Left lobe of liver (tissue), 2 donors: Measurements from ENCODE around the gene CELSR1. TPM values are rescaled to one million over a fixed set of nuclear protein-coding genes. Genes with fewer than 3 reads are reported as not detected.

Experiments
- ATAC-seq: fragments of 200-7000 bp; cut with Tn5 transposase; one replicate; pipeline ENCODE4 v1.9.1; 2020; ENCODE audit warnings: mild to moderate bottlenecking, moderate library complexity
- DNase-seq: peaks from one replicate; pipeline ENCODE4 v3.0.0-alpha.2; 2020; ENCODE audit warnings: low spot score
- total RNA-seq: library from RNA; stranded (reverse); gene quantifications from one replicate; pipeline ENCODE4 v1.2.1, GENCODE V29; 2021
- donor health status: DM: no; HTN: no; CAD: no; lungs with moderate emphysema.
- donor health status: DM: no; HTN: yes; CAD: no.

CELSR1 gene
- total RNA-seq, 1 donor from 2014 or later: 8.4 TPM

GRCh38 chr22:46370584-46371291 lies 166.7 kb downstream of the CELSR1 start:
- DNase-seq: no peak
- ATAC-seq: peak; percentile 44

GRCh38 chr22:46369716-46370583 lies 167.5 kb downstream of the CELSR1 start:
- DNase-seq (no peak), ATAC-seq (no peak)

GRCh38 chr22:46368871-46369715 lies 168.3 kb downstream of the CELSR1 start:
- DNase-seq (no peak), ATAC-seq (peak; percentile 47)

- ATAC-seq (no peak), DNase-seq (peak; percentile 44)
These were observed 169.0 kb downstream of the CELSR1 start for GRCh38 chr22:46368422-46368821.

- peak; percentile 77 for ATAC-seq
- DNase-seq: peak; percentile 80
These were observed 169.7 kb downstream of the CELSR1 start for GRCh38 chr22:46367707-46368191.

- DNase-seq: no peak
These were observed 170.4 kb downstream of the CELSR1 start for GRCh38 chr22:46366801-46367706.

GRCh38 chr22:46366327-46366731 lies 171.1 kb downstream of the CELSR1 start:
- no peak for ATAC-seq
- DNase-seq: no peak

More at GRCh38 chr22:46366801-46367706, 170.4 kb downstream of the CELSR1 start:
- no peak for ATAC-seq

- ATAC-seq (no peak), DNase-seq (no peak)
These were observed 172.2 kb downstream of the CELSR1 start for GRCh38 chr22:46365166-46365624.

- DNase-seq (peak; percentile 44), ATAC-seq (no peak)
These were observed 172.9 kb downstream of the CELSR1 start for GRCh38 chr22:46364341-46365165.

- ATAC-seq (no peak), DNase-seq (peak; percentile 43)
These were observed 173.7 kb downstream of the CELSR1 start for GRCh38 chr22:46363611-46364321.

GRCh38 chr22:46362934-46363515 lies 174.4 kb downstream of the CELSR1 start:
- ATAC-seq (no peak), DNase-seq (no peak)

GRCh38 chr22:46362203-46362933 lies 175.1 kb downstream of the CELSR1 start:
- DNase-seq (peak; percentile 78), ATAC-seq (peak; percentile 78)

GRCh38 chr22:46361826-46362202 lies 175.6 kb downstream of the CELSR1 start:
- peak; percentile 57 for ATAC-seq
- no peak for DNase-seq

GRCh38 chr22:46360891-46361290 lies 176.5 kb downstream of the CELSR1 start:
- ATAC-seq: no peak
- DNase-seq: no peak

GRCh38 chr22:46360097-46360496 lies 177.3 kb downstream of the CELSR1 start:
- no peak for ATAC-seq
- no peak for DNase-seq

- DNase-seq (no peak), ATAC-seq (no peak)
These were observed 178.1 kb downstream of the CELSR1 start for GRCh38 chr22:46359362-46359761.

GRCh38 chr22:46358766-46359165 lies 178.7 kb downstream of the CELSR1 start:
- ATAC-seq: no peak
- no peak for DNase-seq
